Measurements from ENCODE around the gene ZBTB48. TPM values are rescaled to one million over a fixed set of nuclear protein-coding genes. Genes with fewer than 3 reads are reported as not detected.
A peak's percentile ranks its signal among the peaks of the same experiment; 100 is the strongest.

The ZBTB48 gene
- 10 to 100 TPM in 8 of 9 donors, 1 to 10 TPM in 1; 9.5 to 50.9 (median 28.8) TPM for total RNA-seq
- 100 to 1,000 TPM in 2 of 3 donors, 1 to 10 TPM in 1; 6.8 to 245 (median 186) TPM for polyA plus RNA-seq
- long read RNA-seq, donor 1, partial matches to known transcripts, result 0 of 3 reads
- long read RNA-seq, donor 1, other reads (novel, unspliced or antisense), result 0 of 3 reads
- long read RNA-seq, donor 2, partial matches to known transcripts, result 0 of 3 reads
- long read RNA-seq, donor 2, other reads (novel, unspliced or antisense), result 0 of 3 reads
- long read RNA-seq, donor 3, partial matches to known transcripts, result 0 of 1 reads
- long read RNA-seq, donor 3, other reads (novel, unspliced or antisense), result 0 of 1 reads
- long read RNA-seq, donor 4, partial matches to known transcripts, result 5 of 10 reads
- long read RNA-seq, donor 4, other reads (novel, unspliced or antisense), result 5 of 10 reads
- long read RNA-seq, donor 5, transcript ZBTB48-202 (11 exons, 2,293 nt), result major isoform, 13 of 73 reads
- long read RNA-seq, donor 5, partial matches to known transcripts, result 9 of 73 reads
- long read RNA-seq, donor 5, other reads (novel, unspliced or antisense), result 51 of 73 reads
- long read RNA-seq, donor 6, partial matches to known transcripts, result 0 of 6 reads
- long read RNA-seq, donor 6, other reads (novel, unspliced or antisense), result 4 of 6 reads
- long read RNA-seq, donor 7, result 0 reads
- long read RNA-seq, donor 8, partial matches to known transcripts, result 0 of 1 reads
- long read RNA-seq, donor 8, other reads (novel, unspliced or antisense), result 0 of 1 reads
- long read RNA-seq, donor 9, result 0 reads
- long read RNA-seq, donor 10, partial matches to known transcripts, result 0 of 2 reads
- long read RNA-seq, donor 10, other reads (novel, unspliced or antisense), result 0 of 2 reads

- no peaks in the 10 kb centered on the region for H3K27me3 ChIP-seq
- DNase-seq, result peak; percentile 99 to 100 (median 100)
- peak within 1 kb of the TSS; percentile 26 to 91 (median 72) for H3K4me3 ChIP-seq
- H3K36me3 ChIP-seq (replicated peaks in 1 of 2), result no peaks in the 10 kb centered on the region
- WGBS, 4 donors, result 5 to 37% (median 13%) methylated on average over 16 to 58 of the region's 58 CpGs
- no peaks in the 10 kb centered on the region for H3K9me3 ChIP-seq (replicated peaks in 1 of 3)
- intact Hi-C loops (cut with DNase I), result no loop called here
- H3K4me1 ChIP-seq (replicated peaks in 1 of 2), result peaks cover 17 to 31% of the 10 kb centered on the region in 2 donors
- peak; percentile 75 to 92 for TF ChIP-seq POLR2A (IDR thresholded peaks at IDR 0.05)
- TF ChIP-seq CTCF (IDR thresholded peaks at IDR 0.05), result no peak
- H3K27ac ChIP-seq, result peak within 1 kb of the TSS; percentile 26 to 97 (median 86)
Measured at GRCh38 chr1:6579374-6580118, at the start of gene ZBTB48. TSS of gene ZBTB48 (plus strand) at chr1:6579994. CDS start at chr1:6580610, 616 bp downstream.

- Histone ChIP-seq H3K27ac (no peak overlapping the region), H3K27me3 (no peaks in the 10 kb centered on the region), H3K4me1 (replicated peaks in 1 of 2) (peaks cover 9 to 15% of the 10 kb centered on the region in 2 donors), H3K4me3 (no peak overlapping the region), H3K9me3 (replicated peaks in 1 of 3) (no peaks in the 10 kb centered on the region), H3K36me3 (replicated peaks in 1 of 2) (peaks cover 0 to 73% of the 10 kb centered on the region in 2 donors)
- no peak for DNase-seq
- no peak for TF ChIP-seq POLR2A (IDR thresholded peaks at IDR 0.05)
- TF ChIP-seq CTCF (IDR thresholded peaks at IDR 0.05), result no peak
- WGBS, 4 donors, result 95 to 99% (median 97%) methylated on average over 8 to 13 of the region's 13 CpGs
- intact Hi-C loops (cut with DNase I), result no loop called here
Measured at GRCh38 chr1:6530504-6531160, 49.2 kb upstream of the ZBTB48 start.

- Histone ChIP-seq H3K9me3 (replicated peaks in 1 of 3) (no peaks in the 10 kb centered on the region), H3K27ac (no peak overlapping the region), H3K36me3 (replicated peaks in 1 of 2) (peaks cover 0 to 62% of the 10 kb centered on the region in 2 donors), H3K4me1 (replicated peaks in 1 of 2) (peaks cover 9 to 15% of the 10 kb centered on the region in 2 donors), H3K27me3 (no peaks in the 10 kb centered on the region), H3K4me3 (no peak overlapping the region)
- peak in 1 of 7 donors; percentile 3 for DNase-seq
- 78 to 88% (median 87%) methylated on average over 5 of the region's 5 CpGs for WGBS, 4 donors
- TF ChIP-seq POLR2A (IDR thresholded peaks at IDR 0.05), result no peak
- no peak for TF ChIP-seq CTCF (IDR thresholded peaks at IDR 0.05)
- intact Hi-C loops (cut with DNase I), result no loop called here
Measured at GRCh38 chr1:6531996-6532395, 47.8 kb upstream of the ZBTB48 start.

Measured in adrenal gland (tissue), 19 donors.